ENCODE results near the gene PPIP5K2. TPM values are rescaled to one million over a fixed set of nuclear protein-coding genes. Genes with fewer than 3 reads are reported as not detected.
"Not testable (repeated sequence)": the region's sequence is repeated elsewhere in the genome, so short reads cannot be mapped to it uniquely, and the experiment has no call there.

PPIP5K2 gene
- total RNA-seq, result 24.6 TPM

DNA sequence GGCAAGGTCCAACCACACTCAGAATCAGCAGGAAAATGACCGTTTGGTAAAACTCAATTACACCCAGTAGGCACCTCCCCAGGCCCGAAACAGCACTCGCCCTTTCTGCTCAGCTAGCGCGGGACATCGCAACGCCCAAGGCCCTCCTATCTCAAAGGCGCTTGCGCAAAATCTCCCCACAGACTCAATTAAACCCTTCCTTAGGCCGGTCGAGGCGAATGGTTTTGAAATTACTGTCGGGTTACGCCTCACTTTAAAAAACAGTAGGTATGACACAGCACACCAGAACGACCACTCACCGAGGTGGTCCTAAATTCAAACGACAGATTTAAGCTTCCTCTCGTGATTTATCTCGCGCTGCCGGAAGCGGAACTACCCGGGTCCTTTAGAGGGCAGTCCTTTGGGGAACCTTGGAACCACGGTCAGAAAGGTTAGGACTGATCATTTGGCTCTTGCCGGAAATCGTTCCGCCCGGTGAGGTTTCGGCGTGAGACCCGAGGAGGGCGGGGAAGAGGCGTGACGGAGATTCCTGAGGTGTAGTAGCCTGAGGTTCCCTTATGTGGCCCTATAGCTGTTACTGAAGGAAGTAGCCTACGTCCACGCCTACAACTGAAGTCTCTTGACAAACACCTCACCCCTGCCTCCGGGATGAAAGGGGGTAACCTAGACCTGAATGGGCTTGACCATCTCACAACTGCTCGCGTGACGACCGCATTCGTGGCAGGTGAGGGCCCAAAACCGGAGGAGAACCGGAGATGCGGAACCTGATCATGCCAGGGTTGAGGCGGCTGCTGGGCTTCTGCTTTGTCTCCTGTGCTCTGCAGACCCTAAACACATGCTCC lies at the start of gene PPIP5K2, which contains the start of gene GIN1:
PPIP5K2 (plus strand) TSS at position 537 of the 842 bp plus-strand sequence. CDS start 9,289 bp downstream, outside the sequence.
GIN1 (minus strand) TSS at position 374 of the 842 bp plus-strand sequence. CDS start 11,431 bp downstream, outside the sequence.
- intact Hi-C loops (cut with DNase I), result no loop called here
- H3K4me1 ChIP-seq, result peaks cover 45% of the 10 kb centered on the region
- no peaks in the 10 kb centered on the region for H3K9me3 ChIP-seq
- peak; percentile 84 to 99 for TF ChIP-seq POLR2AphosphoS5 (IDR thresholded peaks at IDR 0.05; ENCODE audit: insufficient read depth in 1 of 2, low read depth in 1 of 2)
- TF ChIP-seq, protein P1, sequence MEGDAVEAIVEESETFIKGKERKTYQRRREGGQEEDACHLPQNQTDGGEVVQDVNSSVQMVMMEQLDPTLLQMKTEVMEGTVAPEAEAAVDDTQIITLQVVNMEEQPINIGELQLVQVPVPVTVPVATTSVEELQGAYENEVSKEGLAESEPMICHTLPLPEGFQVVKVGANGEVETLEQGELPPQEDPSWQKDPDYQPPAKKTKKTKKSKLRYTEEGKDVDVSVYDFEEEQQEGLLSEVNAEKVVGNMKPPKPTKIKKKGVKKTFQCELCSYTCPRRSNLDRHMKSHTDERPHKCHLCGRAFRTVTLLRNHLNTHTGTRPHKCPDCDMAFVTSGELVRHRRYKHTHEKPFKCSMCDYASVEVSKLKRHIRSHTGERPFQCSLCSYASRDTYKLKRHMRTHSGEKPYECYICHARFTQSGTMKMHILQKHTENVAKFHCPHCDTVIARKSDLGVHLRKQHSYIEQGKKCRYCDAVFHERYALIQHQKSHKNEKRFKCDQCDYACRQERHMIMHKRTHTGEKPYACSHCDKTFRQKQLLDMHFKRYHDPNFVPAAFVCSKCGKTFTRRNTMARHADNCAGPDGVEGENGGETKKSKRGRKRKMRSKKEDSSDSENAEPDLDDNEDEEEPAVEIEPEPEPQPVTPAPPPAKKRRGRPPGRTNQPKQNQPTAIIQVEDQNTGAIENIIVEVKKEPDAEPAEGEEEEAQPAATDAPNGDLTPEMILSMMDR (IDR thresholded peaks at IDR 0.05), result peak in 1 of 3 experiments; percentile 24
- TF ChIP-seq POLR2A (IDR thresholded peaks at IDR 0.05), result peak in 1 of 2 donors; percentile 28
- no peaks in the 10 kb centered on the region for H3K36me3 ChIP-seq
- peak; percentile 98 for DNase-seq (ENCODE audit: extremely low spot score in 2 of 2)
- peak within 1 kb of the TSS; percentile 86 for H3K27ac ChIP-seq
- H3K4me3 ChIP-seq, result peak within 1 kb of the TSS; percentile 72 to 74
- no peaks in the 10 kb centered on the region for H3K27me3 ChIP-seq

DNA sequence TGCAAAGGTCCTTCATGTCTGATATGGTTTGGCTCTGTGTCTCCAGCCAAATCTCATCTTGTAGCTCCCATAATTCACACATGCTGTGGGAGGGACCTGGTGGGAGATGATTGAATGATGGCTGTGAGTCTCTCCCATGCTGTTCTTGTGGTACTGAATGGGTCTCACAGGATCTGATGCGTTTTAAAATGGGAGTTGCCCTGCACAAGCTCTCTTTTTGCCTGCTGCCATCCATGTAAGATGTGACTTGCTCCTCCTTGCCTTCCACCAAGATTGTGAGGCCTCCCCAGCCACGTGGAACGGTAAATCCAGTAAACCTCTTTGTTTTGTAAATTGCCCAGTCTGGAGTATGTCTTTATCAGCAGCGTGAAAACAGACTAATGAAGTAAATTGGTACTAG lies 46.6 kb upstream of the PPIP5K2 start:
- H3K27ac ChIP-seq; DNase-seq (ENCODE audit: extremely low spot score in 2 of 2); H3K4me1 ChIP-seq; intact Hi-C loops (cut with DNase I); H3K36me3 ChIP-seq; H3K4me3 ChIP-seq; H3K27me3 ChIP-seq; H3K9me3 ChIP-seq: not testable (repeated sequence)

- H3K4me1 ChIP-seq, result no peaks in the 10 kb centered on the region
- H3K4me3 ChIP-seq, result no peak overlapping the region
- DNase-seq (ENCODE audit: extremely low spot score in 2 of 2), result no peak
- intact Hi-C loops (cut with DNase I), result no loop called here
- peaks cover 9% of the 10 kb centered on the region for H3K9me3 ChIP-seq
- H3K27me3 ChIP-seq, result no peaks in the 10 kb centered on the region
- H3K36me3 ChIP-seq, result no peaks in the 10 kb centered on the region
- H3K27ac ChIP-seq, result no peak overlapping the region
- no peak for TF ChIP-seq POLR2A (IDR thresholded peaks at IDR 0.05)
- TF ChIP-seq, protein P1 (IDR thresholded peaks at IDR 0.05), result no peak
- no peak for TF ChIP-seq POLR2AphosphoS5 (IDR thresholded peaks at IDR 0.05; ENCODE audit: insufficient read depth in 1 of 2, low read depth in 1 of 2)
These were observed 44.7 kb upstream of the PPIP5K2 start for GRCh38 chr5:103075442-103075841.

DNA sequence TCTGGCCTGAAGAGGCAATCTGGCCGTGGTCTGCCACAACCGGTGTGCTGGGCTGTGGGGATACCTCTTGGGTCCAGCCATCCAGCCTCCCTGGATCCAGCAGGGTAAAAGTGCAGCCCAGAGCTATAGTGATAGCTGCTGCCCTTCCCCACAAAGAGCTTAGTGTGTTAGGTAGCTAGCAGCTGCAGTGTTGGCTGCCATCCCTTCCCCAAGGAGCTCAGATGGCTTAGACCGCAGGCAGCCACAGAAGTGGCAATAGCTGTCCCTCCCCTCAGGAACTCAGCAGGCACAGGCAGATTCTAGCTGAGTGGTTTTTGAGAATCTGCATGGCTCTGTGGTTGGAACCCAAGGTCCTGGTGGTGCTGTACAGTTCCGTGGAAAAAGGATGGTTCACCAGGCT lies 40.3 kb upstream of the PPIP5K2 start:
- H3K4me3 ChIP-seq, result no peak overlapping the region
- intact Hi-C loops (cut with DNase I), result no loop called here
- H3K9me3 ChIP-seq, result peaks cover 27% of the 10 kb centered on the region
- H3K27ac ChIP-seq, result no peak overlapping the region
- H3K36me3 ChIP-seq, result peaks cover 0 to 4% of the 10 kb centered on the region in 2 donors
- H3K4me1 ChIP-seq, result no peaks in the 10 kb centered on the region
- no peak for DNase-seq (ENCODE audit: extremely low spot score in 2 of 2)
- H3K27me3 ChIP-seq, result no peaks in the 10 kb centered on the region
- no peak for TF ChIP-seq POLR2A (IDR thresholded peaks at IDR 0.05)
- TF ChIP-seq POLR2AphosphoS5 (IDR thresholded peaks at IDR 0.05; ENCODE audit: insufficient read depth in 1 of 2, low read depth in 1 of 2), result no peak
- TF ChIP-seq, protein P1 (IDR thresholded peaks at IDR 0.05), result no peak

DNA sequence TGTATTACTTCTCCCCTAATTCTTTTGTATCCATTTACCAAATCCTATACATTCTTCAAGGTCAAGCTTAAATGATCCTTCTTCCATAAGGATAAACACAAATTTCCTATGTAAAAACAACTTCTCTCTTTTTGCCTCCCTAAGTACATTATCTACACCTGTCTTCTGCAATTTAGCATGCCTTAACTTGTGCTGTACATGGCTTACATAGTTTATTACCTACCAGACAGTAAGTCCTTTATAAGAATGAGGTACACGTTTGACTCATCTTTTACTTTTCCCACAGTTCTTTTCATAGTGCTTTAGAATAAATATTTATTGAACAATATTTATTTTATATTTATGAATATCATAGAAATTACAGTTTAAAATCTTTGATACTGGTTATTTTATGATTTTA lies 33.6 kb upstream of the PPIP5K2 start:
- no peak overlapping the region for H3K27ac ChIP-seq
- intact Hi-C loops (cut with DNase I), result no loop called here
- TF ChIP-seq POLR2A (IDR thresholded peaks at IDR 0.05) (no peak), POLR2AphosphoS5 (IDR thresholded peaks at IDR 0.05; ENCODE audit: insufficient read depth in 1 of 2, low read depth in 1 of 2) (no peak)
- TF ChIP-seq, protein P1 (IDR thresholded peaks at IDR 0.05), result no peak
- no peak overlapping the region for H3K4me3 ChIP-seq
- peaks cover 0 to 40% of the 10 kb centered on the region in 2 donors for H3K36me3 ChIP-seq
- H3K9me3 ChIP-seq, result peaks cover 15% of the 10 kb centered on the region
- H3K4me1 ChIP-seq, result no peaks in the 10 kb centered on the region
- no peak for DNase-seq (ENCODE audit: extremely low spot score in 2 of 2)
- H3K27me3 ChIP-seq, result no peaks in the 10 kb centered on the region
